Karpas-422 (cell line): ENCODE data around the gene TROAP. TPM values are rescaled to one million over a fixed set of nuclear protein-coding genes. Genes with fewer than 3 reads are reported as not detected.
A peak's percentile ranks its signal among the peaks of the same experiment; 100 is the strongest.

Source experiments
- DNase-seq: peaks from one replicate; pipeline ENCODE4 v3.0.0-alpha.2; 2015
- H2AFZ ChIP-seq: fragments of 200-600 bp; sonication (generic); 2 replicates; pipeline ENCODE4 v1.6.1; 2014; ENCODE audit warnings: antibody characterized with exemption, low read length, mixed read lengths
- H3K27ac ChIP-seq: fragments of 200-600 bp; sonication (generic); 2 replicates; pipeline ENCODE4 v1.5.1; 2014; ENCODE audit warnings: mild to moderate bottlenecking, low read length, moderate library complexity
- H3K27me3 ChIP-seq: fragments of 200-600 bp; sonication (generic); 2 replicates; pipeline ENCODE4 v1.6.1; 2014; ENCODE audit warnings: low read length, mixed read lengths
- H3K36me3 ChIP-seq: fragments of 200-600 bp; sonication (generic); 2 replicates; pipeline ENCODE4 v1.6.1; 2014; ENCODE audit warnings: low read length, mixed read lengths; ENCODE audit not compliant: insufficient read depth
- H3K4me1 ChIP-seq: fragments of 200-600 bp; sonication (generic); 2 replicates; pipeline ENCODE4 v1.6.1; 2014; ENCODE audit warnings: mild to moderate bottlenecking, low read length, mixed read lengths
- H3K4me2 ChIP-seq: fragments of 200-600 bp; sonication (generic); 2 replicates; pipeline ENCODE4 v1.6.1; 2014; ENCODE audit warnings: low read length, low read depth, mild to moderate bottlenecking; ENCODE audit not compliant: poor library complexity, severe bottlenecking
- H3K4me3 ChIP-seq: fragments of 200-600 bp; sonication (generic); 2 replicates; pipeline ENCODE4 v1.5.1; 2014; ENCODE audit warnings: mild to moderate bottlenecking, antibody characterized with exemption, low read length, mixed read lengths
- H3K79me2 ChIP-seq: fragments of 200-600 bp; sonication (generic); 2 replicates; pipeline ENCODE4 v1.6.1; 2014; ENCODE audit warnings: mild to moderate bottlenecking, low read length, mixed read lengths
- H3K9ac ChIP-seq: fragments of 200-600 bp; sonication (generic); 2 replicates; pipeline ENCODE4 v1.6.0; 2014; ENCODE audit warnings: low read length
- H3K9me2 ChIP-seq: fragments of 200-600 bp; sonication (generic), shearing (Covaris generic); replicated peaks from 2 replicates; pipeline ENCODE4 v1.6.0; 2014; ENCODE audit warnings: mild to moderate bottlenecking, low read length, moderate library complexity; ENCODE audit not compliant: insufficient read depth
- H3K9me3 ChIP-seq: fragments of 300-700, 200-600 bp; sonication (generic); 2 replicates; pipeline ENCODE4 v1.6.1; 2014; ENCODE audit warnings: low read length, mixed read lengths
- H4K20me1 ChIP-seq: fragments of 200-600 bp; sonication (generic); 2 replicates; pipeline ENCODE4 v1.6.1; 2014; ENCODE audit warnings: mild to moderate bottlenecking, antibody characterized with exemption, low read length, low read depth; ENCODE audit not compliant: insufficient read depth
- total RNA-seq: library from RNA; depleted of rRNA; stranded (reverse); fragments of >200 nt; shearing (Covaris generic); gene quantifications from 2 replicates; pipeline ENCODE4 v1.2.3, GENCODE V29; 2014; ENCODE audit warnings: low replicate concordance

Gene TROAP
- total RNA-seq, 1 experiment from 2014 or later = 20.2 TPM

GRCh38 chr12:49341777-49342065 is 18.7 kb downstream of the TROAP start:
- H3K27me3 ChIP-seq = no peaks in the 10 kb centered on the region
- no peaks in the 10 kb centered on the region for H3K9me3 ChIP-seq
- H2AFZ ChIP-seq = no peak overlapping the region
- H4K20me1 ChIP-seq = peaks cover under 1% of the 10 kb centered on the region; the same call in 1 of the 2 replicates
- no peak overlapping the region for H3K27ac ChIP-seq
- H3K36me3 ChIP-seq = no peaks in the 10 kb centered on the region
- no peak overlapping the region for H3K4me3 ChIP-seq
- H3K79me2 ChIP-seq = no peaks in the 10 kb centered on the region
- DNase-seq = no peak
- H3K4me2 ChIP-seq = peak overlapping the region; percentile 96
- H3K9ac ChIP-seq = no peak overlapping the region
- peaks cover 51% of the 10 kb centered on the region for H3K4me1 ChIP-seq
- H3K9me2 ChIP-seq = no peaks in the 10 kb centered on the region

- DNase-seq = peak; percentile 97
- H3K79me2 ChIP-seq = no peaks in the 10 kb centered on the region
- peak overlapping the region; percentile 96 for H3K4me2 ChIP-seq
- peak overlapping the region; percentile 89 for H2AFZ ChIP-seq
- no peaks in the 10 kb centered on the region for H3K27me3 ChIP-seq
- peak overlapping the region; percentile 64 for H3K9ac ChIP-seq
- H3K4me3 ChIP-seq = peak overlapping the region; percentile 69
- no peak overlapping the region for H3K27ac ChIP-seq
- H3K36me3 ChIP-seq = no peaks in the 10 kb centered on the region
- H4K20me1 ChIP-seq = peaks cover 6% of the 10 kb centered on the region; the same call in 1 of the 2 replicates
- peaks cover 55% of the 10 kb centered on the region for H3K4me1 ChIP-seq
- H3K9me2 ChIP-seq = no peaks in the 10 kb centered on the region
- no peaks in the 10 kb centered on the region for H3K9me3 ChIP-seq
These were observed 19.2 kb downstream of the TROAP start for GRCh38 chr12:49342066-49342913.

- Histone ChIP-seq H3K4me3 (peak overlapping the region; percentile 69), H3K9me2 (no peaks in the 10 kb centered on the region), H2AFZ (peak overlapping the region; percentile 89), H3K27me3 (no peaks in the 10 kb centered on the region), H4K20me1 (peaks cover 7% of the 10 kb centered on the region; the same call in 1 of the 2 replicates), H3K27ac (no peak overlapping the region), H3K4me1 (peaks cover 59% of the 10 kb centered on the region), H3K9me3 (no peaks in the 10 kb centered on the region), H3K4me2 (peak overlapping the region; percentile 96), H3K36me3 (no peaks in the 10 kb centered on the region), H3K79me2 (no peaks in the 10 kb centered on the region), H3K9ac (peak overlapping the region; percentile 64)
- peak; percentile 67 for DNase-seq
These were observed 20.1 kb downstream of the TROAP start for GRCh38 chr12:49342914-49343731.

- no peak overlapping the region for H3K9ac ChIP-seq
- no peak overlapping the region for H3K27ac ChIP-seq
- H3K79me2 ChIP-seq = no peaks in the 10 kb centered on the region
- H3K36me3 ChIP-seq = no peaks in the 10 kb centered on the region
- H3K9me3 ChIP-seq = no peaks in the 10 kb centered on the region
- peaks cover 7% of the 10 kb centered on the region; the same call in 1 of the 2 replicates for H4K20me1 ChIP-seq
- peaks cover 59% of the 10 kb centered on the region for H3K4me1 ChIP-seq
- no peaks in the 10 kb centered on the region for H3K9me2 ChIP-seq
- no peak overlapping the region for H2AFZ ChIP-seq
- H3K27me3 ChIP-seq = no peaks in the 10 kb centered on the region
- H3K4me2 ChIP-seq = no peak overlapping the region
- no peak overlapping the region for H3K4me3 ChIP-seq
- DNase-seq = no peak
These were observed 21.5 kb downstream of the TROAP start for GRCh38 chr12:49344486-49345050.

- Histone ChIP-seq H4K20me1 (peaks cover 7% of the 10 kb centered on the region; the same call in 1 of the 2 replicates), H3K9me2 (no peaks in the 10 kb centered on the region), H2AFZ (no peak overlapping the region), H3K9ac (peak overlapping the region; percentile 50), H3K4me3 (peak overlapping the region; percentile 62), H3K4me1 (peaks cover 57% of the 10 kb centered on the region), H3K9me3 (no peaks in the 10 kb centered on the region), H3K27me3 (no peaks in the 10 kb centered on the region), H3K27ac (no peak overlapping the region), H3K79me2 (no peaks in the 10 kb centered on the region), H3K36me3 (no peaks in the 10 kb centered on the region), H3K4me2 (peak overlapping the region; percentile 78)
- peak; percentile 74 for DNase-seq
These were observed 22.2 kb downstream of the TROAP start for GRCh38 chr12:49345051-49345824.

GRCh38 chr12:49345825-49346658 is 23.0 kb downstream of the TROAP start:
- Histone ChIP-seq H3K27ac (no peak overlapping the region), H3K36me3 (no peaks in the 10 kb centered on the region), H3K9me2 (no peaks in the 10 kb centered on the region), H3K27me3 (no peaks in the 10 kb centered on the region), H3K4me3 (peak overlapping the region; percentile 62), H3K4me1 (peaks cover 52% of the 10 kb centered on the region), H3K9ac (peak overlapping the region; percentile 50), H2AFZ (no peak overlapping the region), H3K4me2 (peak overlapping the region; percentile 78), H3K9me3 (no peaks in the 10 kb centered on the region), H3K79me2 (no peaks in the 10 kb centered on the region), H4K20me1 (peaks cover 7% of the 10 kb centered on the region; the same call in 1 of the 2 replicates)
- no peak for DNase-seq

GRCh38 chr12:49346659-49347310 is 23.7 kb downstream of the TROAP start, which contains the start of gene DNAJC22:
Gene DNAJC22, plus strand, starts transcription at chr12:49346888. Its CDS starts 1,985 bp downstream, at chr12:49348873.
- peak; percentile 58 for DNase-seq
- H3K9me2 ChIP-seq = no peaks in the 10 kb centered on the region
- peak within 1 kb of the TSS; percentile 62 for H3K4me3 ChIP-seq
- no peaks in the 10 kb centered on the region for H3K79me2 ChIP-seq
- H3K4me2 ChIP-seq = peak within 1 kb of the TSS; percentile 78
- no peaks in the 10 kb centered on the region for H3K9me3 ChIP-seq
- H3K27ac ChIP-seq = no peak within 1 kb of the TSS
- no peak within 1 kb of the TSS for H2AFZ ChIP-seq
- no peaks in the 10 kb centered on the region for H3K36me3 ChIP-seq
- H3K27me3 ChIP-seq = no peaks in the 10 kb centered on the region
- peaks cover 7% of the 10 kb centered on the region; the same call in 1 of the 2 replicates for H4K20me1 ChIP-seq
- H3K9ac ChIP-seq = peak within 1 kb of the TSS; percentile 50
- H3K4me1 ChIP-seq = peaks cover 52% of the 10 kb centered on the region
